Panc1 (cell line): Measurements from ENCODE around the gene CYGB. TPM values are rescaled to one million over a fixed set of nuclear protein-coding genes. Genes with fewer than 3 reads are reported as not detected.

Source experiments
- ATAC-seq: fragments of 200-7000 bp; cut with Tn5 transposase; 2 replicates; pipeline ENCODE4 v1.9.1; 2020; ENCODE audit warnings: mild to moderate bottlenecking, moderate library complexity
- BruUV-seq: library from RNA; stranded (reverse); fragments of 400-500 nt; replicated peaks from 2 replicates; lab custom pipeline; 2021; lab: Mats Ljungman, UMichigan
- CTCF ChIA-PET: fragments of 300-600 bp; sonication (Branson Sonifier 250); formaldehyde crosslinking; loops from one replicate; lab custom pipeline; 2022; ENCODE audit warnings: antibody characterized with exemption; lab: Charles Lee
- POLR2A ChIA-PET: fragments of 300-600 bp; sonication (Branson Sonifier 250); formaldehyde crosslinking; loops from one replicate; lab custom pipeline; 2022; ENCODE audit warnings: antibody characterized with exemption; lab: Charles Lee
- DNase-seq: peaks from one replicate; pipeline ENCODE4 v3.0.0-alpha.2; 2010; ENCODE audit warnings: low read depth, low spot score
- H3K27ac ChIP-seq: 2 replicates; pipeline ENCODE4 v1.5.1; 2011; ENCODE audit warnings: mild to moderate bottlenecking, low read length, inconsistent platforms
- H3K27me3 ChIP-seq: fragments of 200-500 bp; sonication (Bioruptor generic); 2 replicates; pipeline ENCODE4 v1.6.0; 2014; ENCODE audit warnings: low read length, inconsistent platforms; ENCODE audit not compliant: control insufficient read depth, insufficient read depth
- H3K36me3 ChIP-seq: fragments of 200-500 bp; sonication (Bioruptor generic); 2 replicates; pipeline ENCODE4 v1.5.1; 2014; ENCODE audit warnings: inconsistent platforms, mild to moderate bottlenecking, low read length, moderate library complexity; ENCODE audit not compliant: control insufficient read depth, insufficient read depth
- H3K4me1 ChIP-seq: 2 replicates; pipeline ENCODE4 v1.5.1; 2011; ENCODE audit warnings: inconsistent platforms, mild to moderate bottlenecking, low read length, moderate library complexity; ENCODE audit not compliant: control insufficient read depth, insufficient read depth
- H3K4me3 ChIP-seq, 2 experiments: 2 replicates each; pipeline ENCODE4 v1.5.1; 2011 to 2012; ENCODE audit warnings: low read depth in 2 of 2, low read length in 2 of 2, mild to moderate bottlenecking in 2 of 2, inconsistent platforms in 1 of 2, moderate library complexity in 1 of 2
- H3K9me3 ChIP-seq: fragments of 200-500 bp; sonication (Bioruptor generic); 2 replicates; pipeline ENCODE4 v1.5.1; 2014; ENCODE audit warnings: low read depth, mild to moderate bottlenecking, inconsistent platforms, low read length, moderate library complexity; ENCODE audit not compliant: control insufficient read depth, insufficient read depth
- CTCF ChIP-seq: fragments of 450-650 bp; IDR thresholded peaks from 2 replicates; pipeline ENCODE4 v1.5.1; 2017; ENCODE audit warnings: mild to moderate bottlenecking
- POLR2AphosphoS5 ChIP-seq: IDR thresholded peaks from 2 replicates; pipeline ENCODE4 v1.6.1; 2012; ENCODE audit warnings: mild to moderate bottlenecking, low read depth, low read length, moderate library complexity
- REST ChIP-seq, 2 experiments: IDR thresholded peaks; 2 replicates each; pipeline ENCODE4 v1.6.1; 2011 to 2012; ENCODE audit warnings: low read depth in 2 of 2, control low read depth in 1 of 2, low read length in 1 of 2, mild to moderate bottlenecking in 1 of 2, moderate library complexity in 1 of 2; ENCODE audit not compliant: insufficient read depth in 1 of 2
- SIN3A ChIP-seq: IDR thresholded peaks from 2 replicates; pipeline ENCODE4 v1.6.1; 2012; ENCODE audit warnings: low read depth, mild to moderate bottlenecking, low read length, moderate library complexity, borderline replicate concordance; ENCODE audit not compliant: insufficient read depth
- TCF7L2 ChIP-seq: IDR thresholded peaks from 2 replicates; pipeline ENCODE4 v1.6.1; 2011; ENCODE audit warnings: mild to moderate bottlenecking, low read depth, low read length, inconsistent platforms
- in situ Hi-C: cut with HindIII; loops from 2 replicates; pipeline ENCODE4 v1.10.0; 2016; ENCODE audit warnings: low sequenced_read_pairs, low pct_unique_long_range_greater_than_20kb
- intact Hi-C: fragments of 100-400 bp; cut with micrococcal nuclease; formaldehyde crosslinking; loops from one replicate; pipeline ENCODE4 v1.10.0; 2022; ENCODE audit not compliant: unreplicated experiment
- total RNA-seq: library from RNA; stranded (reverse); gene quantifications from one replicate; pipeline ENCODE4 v1.2.1, GENCODE V29; 2021; ENCODE audit not compliant: unreplicated experiment

The CYGB gene
- total RNA-seq, 1 experiment from 2014 or later, result 6.0 TPM

DNA sequence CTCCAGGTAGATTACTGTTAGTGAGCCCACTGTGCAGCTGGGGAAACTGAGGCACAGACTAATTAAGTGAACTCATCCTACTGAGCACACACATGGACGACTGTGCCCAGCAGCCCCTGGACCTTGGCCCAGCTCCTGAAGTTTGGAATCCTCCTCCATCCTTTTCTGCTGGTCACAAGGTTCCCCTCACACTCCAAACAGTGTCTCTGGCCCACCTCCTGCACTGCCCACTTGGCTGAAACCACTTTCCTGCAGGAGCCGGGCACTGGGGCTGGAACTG, 39.9 kb downstream of the CYGB start:
- intact Hi-C loops, result no loop called here
- ChIA-PET POLR2A (interaction anchor here (0.9 kb wide), 1 partner anchor 44 kb away, joined by 8 read pairs; no protein-coding TSS in a partner anchor), CTCF (interaction anchor here (0.5 to 0.8 kb wide), 5 partner anchors 14 to 658 kb away, joined by 3 to 6 read pairs (median 3); no protein-coding TSS in a partner anchor)
- Histone ChIP-seq H3K9me3 (no peaks in the 10 kb centered on the region), H3K27ac (peak overlapping the region; percentile 89), H3K27me3 (no peaks in the 10 kb centered on the region), H3K4me3 (peak overlapping the region; percentile 8 to 89; a peak in 3 of 4 replicates), H3K4me1 (peaks cover 66% of the 10 kb centered on the region), H3K36me3 (peaks cover 7% of the 10 kb centered on the region; the same call in 1 of the 2 replicates)
- DNase-seq (no peak), ATAC-seq (no peak)
- no peak for TF ChIP-seq SIN3A
- no peak for TF ChIP-seq CTCF
- no peak for TF ChIP-seq REST (IDR thresholded peaks at IDR 0.05; ENCODE audit: insufficient read depth in 1 of 2, low read depth in 2 of 2, low read length in 1 of 2)
- no peak for TF ChIP-seq TCF7L2
- TF ChIP-seq POLR2AphosphoS5, result no peak
- BruUV-seq, result no TSS peak
- in situ Hi-C loops, result no loop called here

- intact Hi-C loops (no loop called here), in situ Hi-C loops (no loop called here)
- DNase-seq (no peak), ATAC-seq (no peak)
- BruUV-seq, result no TSS peak
- H3K9me3 ChIP-seq, result no peaks in the 10 kb centered on the region
- TF ChIP-seq CTCF (no peak), REST (IDR thresholded peaks at IDR 0.05; ENCODE audit: insufficient read depth in 1 of 2, low read depth in 2 of 2, low read length in 1 of 2) (no peak), SIN3A (no peak), TCF7L2 (no peak), POLR2AphosphoS5 (no peak)
- H3K4me1 ChIP-seq, result peaks cover 68% of the 10 kb centered on the region
- POLR2A ChIA-PET, result no interaction called here
- H3K27ac ChIP-seq, result no peak overlapping the region
- CTCF ChIA-PET, result interaction anchor here (0.6 kb wide), 1 partner anchor 72 kb away, joined by 5 read pairs; no protein-coding TSS in a partner anchor
- H3K36me3 ChIP-seq, result peaks cover 7% of the 10 kb centered on the region; the same call in 1 of the 2 replicates
- no peaks in the 10 kb centered on the region for H3K27me3 ChIP-seq
- H3K4me3 ChIP-seq, result no peak overlapping the region
Observed at GRCh38 chr17:76496464-76496863, 41.0 kb downstream of the CYGB start.
